ENCODE results near the gene PIK3R5.
A peak's percentile ranks its signal among the peaks of the same experiment; 100 is the strongest.

Gene PIK3R5

DNA sequence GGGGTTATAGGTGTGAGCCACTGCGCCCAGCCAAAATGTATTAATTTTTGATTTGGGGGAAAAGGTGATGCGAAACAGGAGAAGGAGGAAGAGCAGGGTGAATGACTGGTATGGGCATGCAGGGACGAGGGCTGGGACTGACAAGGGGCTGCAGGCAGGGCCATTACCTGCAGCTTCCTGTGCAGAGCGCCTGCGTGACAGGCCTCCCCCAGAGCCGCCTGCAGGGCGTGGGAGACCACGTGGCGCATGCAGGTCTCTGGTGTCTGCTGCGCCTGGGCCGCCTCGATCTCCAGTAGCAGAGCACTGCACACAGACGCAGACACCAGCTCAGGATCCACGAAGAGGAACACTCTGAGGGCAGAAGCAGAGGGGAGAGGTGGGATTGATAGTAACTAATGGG is 130.4 kb downstream of the PIK3R5 start:
- Histone ChIP-seq H3K4me2 (ENCODE audit: insufficient read depth, low read length) (no peak overlapping the region), H3K9ac (ENCODE audit: low read depth, low read length) (no peak overlapping the region), H3K36me3 (ENCODE audit: insufficient read depth, low read length) (peaks cover 71% of the 10 kb centered on the region), H3K4me3 (ENCODE audit: low read depth in 1 of 2, low read length in 2 of 2) (no peak overlapping the region), H3K27me3 (ENCODE audit: insufficient read depth, low read length, poor library complexity) (no peaks in the 10 kb centered on the region), H3K4me1 (ENCODE audit: insufficient read depth, low read length) (no peaks in the 10 kb centered on the region), H3K79me2 (ENCODE audit: insufficient read depth, low read length) (no peaks in the 10 kb centered on the region), H3K9me3 (ENCODE audit: insufficient read depth, low read length, severe bottlenecking) (no peaks in the 10 kb centered on the region), H3K27ac (ENCODE audit: low read length) (no peak overlapping the region), H2AFZ (ENCODE audit: low read depth, low read length) (no peak overlapping the region), H4K20me1 (ENCODE audit: insufficient read depth, low read length) (no peaks in the 10 kb centered on the region; the same call in 1 of the 2 replicates)
- ATAC-seq (ENCODE audit: insufficient read depth, low read depth), result no peak
- no peak for TF ChIP-seq EZH2 (IDR thresholded peaks at IDR 0.05; ENCODE audit: borderline replicate concordance, low read depth, low read length, severe bottlenecking)
- TF ChIP-seq, protein P1, sequence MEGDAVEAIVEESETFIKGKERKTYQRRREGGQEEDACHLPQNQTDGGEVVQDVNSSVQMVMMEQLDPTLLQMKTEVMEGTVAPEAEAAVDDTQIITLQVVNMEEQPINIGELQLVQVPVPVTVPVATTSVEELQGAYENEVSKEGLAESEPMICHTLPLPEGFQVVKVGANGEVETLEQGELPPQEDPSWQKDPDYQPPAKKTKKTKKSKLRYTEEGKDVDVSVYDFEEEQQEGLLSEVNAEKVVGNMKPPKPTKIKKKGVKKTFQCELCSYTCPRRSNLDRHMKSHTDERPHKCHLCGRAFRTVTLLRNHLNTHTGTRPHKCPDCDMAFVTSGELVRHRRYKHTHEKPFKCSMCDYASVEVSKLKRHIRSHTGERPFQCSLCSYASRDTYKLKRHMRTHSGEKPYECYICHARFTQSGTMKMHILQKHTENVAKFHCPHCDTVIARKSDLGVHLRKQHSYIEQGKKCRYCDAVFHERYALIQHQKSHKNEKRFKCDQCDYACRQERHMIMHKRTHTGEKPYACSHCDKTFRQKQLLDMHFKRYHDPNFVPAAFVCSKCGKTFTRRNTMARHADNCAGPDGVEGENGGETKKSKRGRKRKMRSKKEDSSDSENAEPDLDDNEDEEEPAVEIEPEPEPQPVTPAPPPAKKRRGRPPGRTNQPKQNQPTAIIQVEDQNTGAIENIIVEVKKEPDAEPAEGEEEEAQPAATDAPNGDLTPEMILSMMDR (IDR thresholded peaks at IDR 0.05; ENCODE audit: borderline replicate concordance, extremely low read depth, low read length, poor library complexity, severe bottlenecking), result no peak
- DNase-seq, result no peak

DNA sequence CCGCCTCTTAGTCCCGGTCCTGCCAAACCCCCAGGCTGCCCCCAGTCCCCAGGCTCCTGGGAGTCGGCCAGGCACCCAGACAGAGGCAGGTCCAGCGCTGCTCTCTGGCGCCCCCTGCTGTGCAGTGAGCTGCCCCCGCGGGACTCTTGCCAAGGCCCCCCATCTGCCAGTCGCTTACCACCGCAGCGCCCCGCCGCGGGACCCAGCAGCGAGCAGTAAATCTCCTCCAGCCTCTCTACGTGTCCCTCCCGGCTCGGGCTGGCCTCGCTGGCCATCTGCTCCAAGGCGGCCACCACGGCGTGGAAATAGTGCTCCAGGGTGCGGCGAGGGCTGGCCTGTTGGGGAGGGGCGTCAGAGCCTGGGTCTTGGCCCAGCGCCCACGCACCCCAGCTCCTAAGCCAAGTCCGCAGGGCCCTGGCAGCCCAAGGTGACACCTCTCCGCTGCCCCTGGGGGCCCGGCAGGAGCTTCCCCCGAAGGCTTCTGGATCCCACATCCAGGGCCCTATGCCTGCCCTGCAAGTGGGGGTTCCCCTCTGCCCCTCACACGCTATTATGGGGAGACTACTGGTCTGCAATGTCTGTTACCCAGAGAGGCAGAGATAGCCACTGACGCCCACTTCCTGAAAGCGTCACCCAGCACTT is 132.7 kb downstream of the PIK3R5 start:
- peaks cover 69% of the 10 kb centered on the region for H3K36me3 ChIP-seq (ENCODE audit: insufficient read depth, low read length)
- ATAC-seq (ENCODE audit: insufficient read depth, low read depth) (peak; percentile 56; the same call in 2 of the 3 replicates), DNase-seq (peak; percentile 53)
- no peaks in the 10 kb centered on the region for H3K27me3 ChIP-seq (ENCODE audit: insufficient read depth, low read length, poor library complexity)
- H3K4me2 ChIP-seq (ENCODE audit: insufficient read depth, low read length), result no peak overlapping the region
- no peak overlapping the region for H2AFZ ChIP-seq (ENCODE audit: low read depth, low read length)
- H3K4me1 ChIP-seq (ENCODE audit: insufficient read depth, low read length), result no peaks in the 10 kb centered on the region
- H3K27ac ChIP-seq (ENCODE audit: low read length), result peak overlapping the region; percentile 23; the same call in 1 of the 2 replicates
- no peaks in the 10 kb centered on the region for H3K79me2 ChIP-seq (ENCODE audit: insufficient read depth, low read length)
- TF ChIP-seq, protein P1 (IDR thresholded peaks at IDR 0.05; ENCODE audit: borderline replicate concordance, extremely low read depth, low read length, poor library complexity, severe bottlenecking), result peak; percentile 68
- TF ChIP-seq EZH2 (IDR thresholded peaks at IDR 0.05; ENCODE audit: borderline replicate concordance, low read depth, low read length, severe bottlenecking), result no peak
- no peak overlapping the region for H3K9ac ChIP-seq (ENCODE audit: low read depth, low read length)
- no peak overlapping the region for H3K4me3 ChIP-seq (ENCODE audit: low read depth in 1 of 2, low read length in 2 of 2)
- H4K20me1 ChIP-seq (ENCODE audit: insufficient read depth, low read length), result no peaks in the 10 kb centered on the region
- no peaks in the 10 kb centered on the region for H3K9me3 ChIP-seq (ENCODE audit: insufficient read depth, low read length, severe bottlenecking)

GRCh38 chr17:8831234-8831849 is 134.2 kb downstream of the PIK3R5 start:
- no peak overlapping the region for H3K27ac ChIP-seq (ENCODE audit: low read length)
- H3K9me3 ChIP-seq (ENCODE audit: insufficient read depth, low read length, severe bottlenecking), result no peaks in the 10 kb centered on the region
- no peaks in the 10 kb centered on the region; the same call in 1 of the 2 replicates for H3K4me1 ChIP-seq (ENCODE audit: insufficient read depth, low read length)
- no peak for ATAC-seq (ENCODE audit: insufficient read depth, low read depth)
- no peak overlapping the region for H3K4me2 ChIP-seq (ENCODE audit: insufficient read depth, low read length)
- no peaks in the 10 kb centered on the region for H4K20me1 ChIP-seq (ENCODE audit: insufficient read depth, low read length)
- H3K36me3 ChIP-seq (ENCODE audit: insufficient read depth, low read length), result peaks cover 64% of the 10 kb centered on the region
- DNase-seq, result no peak
- H3K79me2 ChIP-seq (ENCODE audit: insufficient read depth, low read length), result no peaks in the 10 kb centered on the region
- H2AFZ ChIP-seq (ENCODE audit: low read depth, low read length), result no peak overlapping the region
- no peak overlapping the region for H3K9ac ChIP-seq (ENCODE audit: low read depth, low read length)
- no peak overlapping the region for H3K4me3 ChIP-seq (ENCODE audit: low read depth in 1 of 2, low read length in 2 of 2)
- TF ChIP-seq EZH2 (IDR thresholded peaks at IDR 0.05; ENCODE audit: borderline replicate concordance, low read depth, low read length, severe bottlenecking), result no peak
- TF ChIP-seq, protein P1 (IDR thresholded peaks at IDR 0.05; ENCODE audit: borderline replicate concordance, extremely low read depth, low read length, poor library complexity, severe bottlenecking), result no peak
- H3K27me3 ChIP-seq (ENCODE audit: insufficient read depth, low read length, poor library complexity), result no peaks in the 10 kb centered on the region

All from DND-41 (cell line).